ENCODE measurements around the gene GON4L.
"Not testable (repeated sequence)": the region's sequence is repeated elsewhere in the genome, so short reads cannot be mapped to it uniquely, and the experiment has no call there.

Gene GON4L

DNA sequence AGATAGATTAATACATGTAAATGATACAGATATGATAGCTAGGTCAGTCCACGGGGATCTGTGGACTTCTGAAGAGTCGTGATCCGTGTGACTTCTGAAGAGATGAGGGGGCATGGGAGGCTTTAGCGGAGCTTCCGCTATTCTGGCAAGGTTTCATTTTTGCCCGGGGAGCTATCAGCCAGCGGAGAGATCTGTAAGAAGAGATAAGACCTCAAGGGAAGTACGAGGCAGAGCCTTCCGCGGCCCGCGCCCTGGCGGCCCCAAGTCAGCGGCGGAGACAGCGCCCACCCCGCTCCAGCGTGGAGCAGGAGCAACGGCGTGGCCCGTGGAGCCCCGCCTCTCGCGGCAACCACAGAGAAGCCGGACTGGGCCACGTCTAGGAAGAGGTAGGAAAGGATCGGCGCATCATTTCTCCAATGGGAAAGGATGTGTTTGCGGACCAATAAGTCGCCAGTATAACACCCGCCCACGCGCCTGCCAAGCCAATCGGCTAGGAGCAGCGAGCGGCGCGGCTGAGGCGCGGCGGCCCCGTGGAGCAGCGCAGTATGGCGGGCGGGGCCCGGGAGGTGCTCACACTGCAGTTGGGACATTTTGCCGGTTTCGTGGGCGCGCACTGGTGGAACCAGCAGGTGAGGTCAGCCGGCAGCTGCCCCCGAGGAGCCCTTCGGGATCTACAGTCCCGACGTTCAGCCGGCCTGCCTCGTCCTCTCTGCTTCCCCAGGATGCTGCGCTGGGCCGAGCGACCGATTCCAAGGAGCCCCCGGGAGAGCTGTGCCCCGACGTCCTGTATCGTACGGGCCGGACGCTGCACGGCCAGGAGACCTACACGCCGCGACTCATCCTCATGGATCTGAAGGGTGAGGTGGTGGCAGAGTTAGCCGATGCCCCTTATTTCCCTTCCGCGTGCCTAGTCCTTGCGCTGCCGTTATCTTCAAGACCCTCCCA is 111.5 kb downstream of the GON4L start:
- peak; percentile 99 for DNase-seq

DNA sequence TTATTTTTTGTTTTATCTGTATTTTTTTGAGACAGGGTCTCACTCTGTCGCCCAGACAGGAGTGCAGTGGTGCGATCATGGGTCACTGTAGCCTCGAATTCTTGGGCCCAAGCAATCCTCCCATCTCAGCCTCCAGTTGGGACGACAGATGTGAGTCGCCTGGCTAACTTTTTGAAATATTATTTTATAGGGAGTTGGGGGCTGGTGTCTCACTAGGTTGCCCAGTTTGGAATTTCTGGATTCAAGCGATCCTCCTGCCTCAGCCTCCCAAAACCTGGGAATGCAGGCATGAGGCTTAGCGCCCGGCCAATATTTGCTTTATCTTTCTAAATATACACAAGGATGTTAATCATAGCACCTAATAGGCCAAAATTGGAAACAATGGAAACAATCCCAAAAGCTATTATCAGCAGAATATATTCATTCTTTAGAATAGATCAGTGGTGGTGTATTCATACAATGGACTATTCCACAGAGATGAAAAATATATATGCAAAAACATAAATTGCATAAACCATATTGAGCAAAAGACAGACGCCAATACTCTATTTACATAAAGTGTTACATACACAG is 112.2 kb downstream of the GON4L start:
- DNase-seq = no peak

DNA sequence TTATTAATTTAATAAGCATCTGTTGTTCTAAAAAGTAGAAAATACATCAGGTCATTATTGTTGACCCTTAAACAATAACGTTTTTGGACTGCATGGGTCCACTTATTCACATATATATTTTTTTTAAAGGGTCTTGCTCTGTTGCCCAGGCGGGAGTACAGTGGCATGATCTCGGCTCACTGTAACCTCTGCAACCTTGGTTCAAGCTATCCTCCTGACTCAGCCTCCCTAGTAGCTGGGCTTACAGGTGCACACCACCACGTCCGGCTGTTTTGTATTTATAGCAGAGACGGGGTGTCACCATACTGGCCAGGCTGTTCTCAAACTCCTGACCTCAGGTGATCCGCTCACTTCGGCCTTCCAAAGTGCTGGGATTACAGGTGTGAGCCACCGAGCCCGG is 115.1 kb downstream of the GON4L start:
- DNase-seq = no peak

DNA sequence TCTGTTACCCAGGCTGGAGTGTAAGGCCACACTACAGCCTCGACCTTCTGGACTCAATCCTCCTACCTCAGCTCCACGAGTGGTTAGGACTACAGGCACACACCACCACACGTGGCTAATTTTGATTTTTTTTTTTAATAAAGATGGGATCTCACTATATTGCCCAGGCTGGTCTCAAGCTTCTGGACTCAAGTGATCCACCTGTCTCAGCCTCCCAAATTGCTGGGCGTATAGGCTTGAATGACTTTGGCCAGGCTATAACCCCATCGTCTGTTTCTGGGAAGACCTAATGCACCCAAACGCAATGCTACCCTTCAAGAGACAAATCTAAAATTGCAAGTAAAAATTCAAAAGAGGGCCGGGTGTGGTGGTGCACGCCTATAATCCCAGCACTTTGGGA is 116.0 kb downstream of the GON4L start:
- no peak for DNase-seq

DNA sequence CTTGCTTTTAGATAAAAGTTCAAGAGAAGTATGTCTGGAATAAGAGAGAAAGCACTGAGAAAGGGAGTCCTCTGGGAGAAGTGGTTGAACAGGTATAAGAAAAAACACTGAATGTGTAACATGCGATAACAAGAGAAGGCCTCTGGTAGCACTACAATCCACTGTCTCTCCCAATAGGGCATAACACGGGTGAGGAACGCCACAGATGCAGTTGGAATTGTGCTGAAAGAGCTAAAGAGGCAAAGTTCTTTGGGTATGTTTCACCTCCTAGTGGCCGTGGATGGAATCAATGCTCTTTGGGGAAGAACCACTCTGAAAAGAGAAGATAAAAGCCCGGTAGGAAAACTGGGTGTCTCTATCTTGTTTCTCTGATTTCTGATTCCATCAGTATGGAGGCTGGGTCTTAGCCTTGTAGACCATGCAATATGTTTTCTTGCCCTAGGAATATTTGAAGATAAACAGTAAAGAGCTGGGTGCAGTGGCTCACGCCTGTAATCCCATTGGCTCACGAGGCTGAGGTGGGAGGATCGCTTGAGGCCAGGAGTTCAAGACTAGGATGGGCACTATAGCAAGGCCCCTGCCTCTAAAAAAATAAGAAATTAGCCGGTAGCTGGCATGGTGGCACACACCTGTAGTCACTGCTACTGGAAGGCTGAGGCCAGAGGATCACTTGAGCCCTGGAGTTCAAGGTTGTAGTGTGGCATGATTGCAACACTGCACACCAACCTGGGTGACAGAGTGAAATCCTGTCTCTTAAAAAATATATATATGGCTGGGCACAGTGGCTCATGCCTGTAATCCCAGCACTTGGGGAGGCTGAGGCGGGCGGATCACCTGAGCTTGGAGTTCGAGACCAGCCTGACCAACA is 127.7 kb downstream of the GON4L start:
- DNase-seq = peak; percentile 80

DNA sequence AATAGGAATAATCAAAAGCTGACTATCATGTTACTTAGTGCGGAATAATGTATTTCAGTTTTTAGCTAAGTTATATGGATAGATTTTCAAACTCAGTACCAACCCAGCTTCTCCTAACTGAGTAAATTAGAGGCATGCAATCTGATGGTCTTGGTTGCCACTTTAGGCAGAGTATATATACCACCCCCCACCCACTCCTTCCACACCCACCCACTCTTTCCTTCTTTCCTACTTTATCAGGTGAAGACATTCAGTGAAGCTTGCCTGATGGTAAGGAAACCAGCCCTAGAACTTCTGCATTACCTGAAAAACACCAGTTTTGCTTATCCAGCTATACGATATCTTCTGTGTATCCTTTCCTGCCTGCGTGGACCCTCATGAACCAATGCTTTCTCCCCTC is 131.9 kb downstream of the GON4L start:
- no peak for DNase-seq

DNA sequence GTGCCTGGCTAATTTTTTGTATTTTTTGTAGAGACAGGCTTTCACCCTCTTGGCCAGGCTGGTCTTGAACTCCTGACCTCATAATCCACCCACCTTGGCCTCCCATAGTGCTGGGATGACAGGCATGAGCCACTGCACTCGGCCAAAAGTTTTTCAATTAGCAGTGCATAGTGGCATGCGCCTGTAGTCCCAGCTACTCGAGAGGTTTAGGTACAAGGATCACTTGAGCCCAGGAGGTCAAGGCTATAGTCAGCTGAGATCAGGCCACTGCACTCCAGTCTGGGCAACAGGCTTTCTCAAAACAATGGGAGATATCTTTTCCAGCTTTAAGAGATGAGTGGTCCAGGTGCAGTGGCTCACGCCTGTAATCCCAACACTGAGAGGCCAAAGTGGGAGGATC is 137.3 kb downstream of the GON4L start:
- no peak for DNase-seq

DNA sequence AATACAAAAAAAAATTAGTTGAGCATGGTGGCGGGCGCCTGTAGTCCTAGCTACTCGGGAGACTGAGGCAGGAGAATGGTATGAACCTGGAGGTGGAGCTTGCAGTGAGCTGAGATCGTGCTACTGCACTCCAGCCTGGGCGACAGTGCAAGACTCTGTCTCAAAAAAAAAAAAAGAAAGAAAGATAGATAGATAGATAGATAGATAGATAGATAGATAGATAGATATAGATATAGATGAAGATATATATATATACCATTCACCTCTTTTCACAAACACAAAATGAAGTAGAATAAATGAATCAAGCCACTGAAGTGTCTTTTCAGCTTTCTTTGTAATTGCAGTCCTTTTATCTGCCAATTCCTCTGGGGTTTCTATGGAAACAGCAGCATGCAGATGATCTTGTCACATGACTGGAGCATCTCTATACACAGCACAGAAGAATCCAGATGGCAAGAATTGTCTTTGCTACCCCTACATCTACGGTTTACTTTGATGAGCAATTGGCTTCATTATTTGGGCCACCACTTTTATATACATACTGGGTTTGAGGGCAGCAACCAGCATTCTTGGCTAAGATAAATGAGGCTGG is 138.4 kb downstream of the GON4L start:
- not testable (repeated sequence) for DNase-seq

DNA sequence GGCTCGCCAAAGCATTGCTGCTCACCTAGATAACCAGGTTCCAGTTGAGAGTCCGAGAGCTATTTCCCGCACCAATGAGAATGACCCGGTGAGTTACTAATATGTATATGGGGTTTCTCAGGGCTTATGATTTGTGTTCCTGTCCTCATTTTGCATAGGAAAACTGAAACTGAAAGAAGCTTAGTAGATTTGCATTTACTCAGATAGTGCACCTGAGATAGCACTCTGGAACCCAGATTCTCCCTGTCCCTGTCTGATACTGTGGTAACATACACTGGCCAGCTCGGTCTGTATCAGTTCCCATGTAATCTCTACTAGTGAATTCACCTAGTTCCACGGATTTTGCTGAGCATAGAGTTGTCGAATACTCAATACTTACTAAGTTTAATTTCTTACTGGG is 140.0 kb downstream of the GON4L start:
- DNase-seq = no peak

DNA sequence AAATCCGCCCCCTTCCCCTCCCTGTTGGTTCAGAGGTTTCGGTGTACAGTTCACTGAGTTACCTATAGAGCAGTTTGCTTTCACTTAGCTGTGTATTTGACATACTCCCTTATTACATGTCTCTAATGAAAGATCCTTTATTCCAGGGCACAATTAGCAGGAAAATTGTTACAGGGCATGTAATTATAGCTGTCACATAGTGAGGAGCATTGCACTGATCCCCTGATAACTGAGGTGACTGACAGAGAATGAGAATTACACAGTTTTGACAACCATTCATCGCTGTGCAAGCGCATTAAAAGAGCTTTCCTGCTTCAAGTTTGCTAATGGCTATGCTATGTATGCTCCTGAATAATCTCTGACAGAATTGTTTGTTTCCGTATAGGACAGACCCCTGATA is 141.2 kb downstream of the GON4L start:
- DNase-seq = no peak

DNA sequence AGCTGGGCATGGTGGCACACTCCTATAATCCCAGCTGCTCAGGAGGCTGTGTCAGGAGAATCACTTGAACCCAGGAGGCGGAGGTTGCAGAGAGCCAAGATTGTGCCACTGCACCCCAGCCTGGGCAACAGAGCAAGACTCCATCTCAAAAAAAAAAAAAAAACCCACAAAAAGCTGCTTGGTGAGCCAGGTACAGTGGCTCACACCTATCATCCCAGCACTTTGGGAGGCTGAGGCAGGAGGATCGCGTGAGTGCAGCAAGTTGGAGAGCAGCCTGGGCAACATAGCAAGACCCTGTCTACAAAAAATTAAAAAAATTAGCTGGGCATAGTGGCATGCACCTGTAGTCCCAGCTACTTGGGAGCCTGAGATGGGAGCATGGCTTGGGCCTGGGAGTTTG is 142.0 kb downstream of the GON4L start:
- not testable (repeated sequence) for DNase-seq

DNA sequence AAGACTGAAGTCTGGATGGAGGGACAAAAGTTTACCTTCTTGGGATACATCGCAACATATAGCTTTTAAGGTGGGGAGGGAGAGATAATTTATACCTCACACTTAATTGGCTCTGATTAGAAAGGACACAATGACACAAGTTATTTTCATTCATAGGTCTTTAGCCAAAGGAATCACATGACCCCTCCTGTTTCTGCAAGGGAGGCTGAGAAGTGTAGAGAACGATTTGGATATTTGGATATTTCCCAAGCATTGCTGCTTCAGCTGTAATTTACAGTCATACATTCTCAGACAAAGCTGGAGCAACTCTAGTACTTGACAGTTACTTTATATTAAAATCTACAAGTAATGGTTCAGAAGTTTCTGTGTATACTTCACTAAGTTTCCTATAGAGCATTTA is 143.9 kb downstream of the GON4L start:
- DNase-seq = no peak

DNA sequence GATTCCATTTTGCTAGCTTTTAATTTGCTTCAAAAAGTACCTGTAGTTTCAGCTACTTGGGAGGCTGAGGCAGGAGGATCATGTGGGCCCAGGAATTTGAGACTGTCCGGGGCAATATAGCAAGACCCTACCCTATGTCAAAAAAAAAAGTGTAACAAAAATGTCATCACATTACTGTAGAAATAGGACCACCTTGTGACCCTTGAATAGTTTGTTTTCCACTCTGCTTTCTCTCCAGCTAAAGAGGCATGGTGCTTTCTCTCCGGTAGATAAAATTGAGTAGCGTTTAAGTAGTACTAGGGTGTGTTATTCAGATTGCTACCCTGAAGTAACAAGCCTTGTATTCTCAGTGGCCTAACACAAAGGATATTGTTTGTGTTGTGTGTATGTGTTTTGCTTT is 144.4 kb downstream of the GON4L start:
- DNase-seq = not testable (repeated sequence)

DNA sequence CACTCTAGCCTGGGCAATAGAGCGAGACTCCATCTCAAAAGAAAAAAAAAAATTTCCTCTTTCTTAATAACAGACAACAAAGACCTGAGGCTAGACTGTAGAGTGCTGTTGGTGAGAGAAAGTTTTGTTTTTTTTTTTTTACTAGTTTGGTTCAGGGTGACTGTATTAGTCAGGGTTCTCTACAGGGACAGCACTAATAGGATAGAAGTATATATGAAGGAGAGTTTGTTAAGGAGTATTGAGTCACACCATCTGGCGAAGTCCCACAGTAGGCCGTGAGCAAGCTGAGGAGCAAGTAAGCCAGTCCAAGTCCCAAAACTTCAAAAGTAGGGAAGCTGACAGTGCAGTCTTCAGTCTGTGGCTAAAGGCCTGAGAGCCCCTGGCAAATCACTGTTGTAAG is 145.6 kb downstream of the GON4L start:
- not testable (repeated sequence) for DNase-seq

DNA sequence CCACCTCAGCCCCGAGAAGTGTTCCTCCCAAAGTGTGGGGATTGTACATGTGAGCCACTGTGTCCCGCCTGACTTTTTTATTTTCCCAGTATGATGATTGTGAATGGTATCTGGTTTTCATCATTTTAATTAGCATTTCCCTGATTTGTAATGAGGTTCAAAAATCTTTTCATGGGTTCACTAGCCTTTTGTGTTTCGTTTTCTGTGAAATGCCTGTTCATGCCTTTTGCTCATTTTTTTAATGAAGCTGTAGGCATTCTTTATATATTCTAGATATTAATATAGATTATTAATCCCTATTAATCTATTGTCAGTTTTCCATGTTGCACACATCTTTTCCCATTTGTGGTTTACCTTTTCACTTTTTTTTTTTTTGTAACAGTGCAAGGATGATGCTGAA is 147.6 kb downstream of the GON4L start:
- no peak for DNase-seq

DNA sequence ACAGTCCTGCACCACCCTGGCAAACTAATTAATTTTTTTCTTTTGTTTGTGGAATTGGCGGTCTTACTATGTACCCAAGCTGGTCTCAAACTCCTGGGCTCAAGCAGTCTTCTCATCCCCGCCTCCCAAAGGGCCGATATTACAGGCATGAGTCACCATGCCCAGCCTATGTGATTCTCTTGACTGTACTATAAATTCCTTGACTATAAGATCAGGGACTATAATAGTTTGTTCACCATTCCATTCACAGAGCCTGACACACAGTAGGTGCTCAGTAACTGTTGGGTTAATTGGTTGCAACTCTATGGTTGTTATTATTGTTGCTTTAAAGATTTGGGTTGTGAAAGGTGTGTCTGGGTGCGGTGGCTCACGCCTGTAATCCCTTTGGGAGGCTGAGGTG is 150.9 kb downstream of the GON4L start:
- DNase-seq = no peak

DNA sequence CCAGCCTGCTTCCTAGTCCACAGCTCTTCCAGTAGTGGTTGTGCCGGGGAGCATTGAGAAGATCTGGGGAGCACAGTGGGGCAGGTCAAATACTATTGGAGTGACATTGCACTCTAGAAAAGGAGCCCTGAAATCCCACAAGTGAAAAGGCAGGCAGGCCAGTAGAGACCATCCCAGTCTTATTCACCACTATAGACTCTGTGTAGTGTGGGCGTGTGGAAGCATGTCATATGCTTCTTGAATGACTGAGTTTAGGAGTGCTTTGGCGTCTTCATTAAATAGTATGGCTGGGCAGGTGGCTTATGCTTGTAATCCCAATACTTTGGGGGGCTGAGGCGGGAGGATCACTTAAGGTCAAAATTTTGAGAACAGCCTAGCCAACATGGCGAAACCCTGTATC is 152.6 kb downstream of the GON4L start:
- DNase-seq = not testable (repeated sequence)

DNA sequence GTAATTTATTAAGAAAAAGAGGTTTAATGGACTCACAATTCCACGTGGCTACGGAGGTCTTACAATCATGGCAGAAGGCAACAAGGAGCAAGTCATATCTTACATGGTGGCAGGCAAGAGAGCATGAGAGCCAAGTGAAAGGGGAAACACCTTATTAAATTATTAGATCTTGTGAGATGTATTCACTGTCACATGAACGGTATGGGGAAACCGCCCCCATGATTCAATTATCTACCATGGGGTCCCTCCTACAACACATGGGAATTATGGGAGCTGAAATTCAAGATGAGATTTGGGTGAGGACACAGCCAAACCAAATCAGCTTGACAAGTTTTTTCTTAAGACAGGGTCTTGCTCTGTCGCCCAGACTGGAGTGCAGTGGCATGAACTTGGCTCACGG is 153.8 kb downstream of the GON4L start:
- no peak for DNase-seq

DNA sequence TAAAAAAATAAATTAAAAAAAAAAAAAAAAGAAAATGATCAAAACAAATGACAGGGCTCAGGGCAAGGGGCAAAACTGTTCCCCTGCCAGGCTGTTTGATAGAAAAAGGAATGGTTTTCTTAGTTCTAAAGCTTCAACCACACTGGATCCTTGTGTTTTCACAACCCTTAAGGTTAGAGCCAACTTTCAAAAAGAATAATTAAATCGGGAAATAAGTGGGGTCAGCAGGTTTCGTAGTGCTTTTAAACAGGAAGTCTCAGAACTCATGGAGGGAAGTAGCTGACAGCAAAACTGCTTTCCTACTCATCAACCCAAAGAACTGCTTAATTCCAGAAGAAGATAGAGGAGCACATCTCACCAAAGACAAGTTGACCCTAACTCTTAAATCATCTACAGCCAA is 155.3 kb downstream of the GON4L start:
- not testable (repeated sequence) for DNase-seq

Measured in islet precursor cell (in vitro differentiated cells).